ENCODE data around the gene ZNF620.

- TF ChIP-seq FOXA1 (IDR thresholded peaks at IDR 0.05) (no peak), SP1 (IDR thresholded peaks at IDR 0.05) (no peak), CTBP1 (IDR thresholded peaks at IDR 0.05; ENCODE audit: borderline replicate concordance) (no peak), BHLHE40 (IDR thresholded peaks at IDR 0.05; ENCODE audit: borderline replicate concordance) (no peak), HDGF (IDR thresholded peaks at IDR 0.05; ENCODE audit: borderline replicate concordance) (no peak), NFRKB (IDR thresholded peaks at IDR 0.05) (no peak), FOXK2 (IDR thresholded peaks at IDR 0.05) (no peak)
Observed at GRCh38 chr3:40534283-40534682, 28.4 kb downstream of the ZNF620 start.
